Coronary artery (tissue), 2 donors: ENCODE measurements around the gene MAP3K20.

Source experiments
- DNase-seq: peaks from one replicate; pipeline ENCODE4 v3.0.0-alpha.2; 2017; ENCODE audit warnings: low spot score
- H3K27ac ChIP-seq, 2 donors: fragments of 200-600 bp; sonication (generic); one replicate each; pipeline ENCODE4 v1.5.1; 2016 to 2019
- H3K4me3 ChIP-seq: fragments of 200-600 bp; sonication (generic); 2 replicates; pipeline ENCODE4 v1.5.1; 2016; ENCODE audit warnings: mild to moderate bottlenecking, moderate library complexity
- TF ChIP-seq, protein P1 (sequence below): fragments of 200-600 bp; sonication (generic); IDR thresholded peaks from one replicate; pipeline ENCODE4 v1.5.1; 2019; ENCODE audit warnings: antibody characterized with exemption

Gene MAP3K20

DNA sequence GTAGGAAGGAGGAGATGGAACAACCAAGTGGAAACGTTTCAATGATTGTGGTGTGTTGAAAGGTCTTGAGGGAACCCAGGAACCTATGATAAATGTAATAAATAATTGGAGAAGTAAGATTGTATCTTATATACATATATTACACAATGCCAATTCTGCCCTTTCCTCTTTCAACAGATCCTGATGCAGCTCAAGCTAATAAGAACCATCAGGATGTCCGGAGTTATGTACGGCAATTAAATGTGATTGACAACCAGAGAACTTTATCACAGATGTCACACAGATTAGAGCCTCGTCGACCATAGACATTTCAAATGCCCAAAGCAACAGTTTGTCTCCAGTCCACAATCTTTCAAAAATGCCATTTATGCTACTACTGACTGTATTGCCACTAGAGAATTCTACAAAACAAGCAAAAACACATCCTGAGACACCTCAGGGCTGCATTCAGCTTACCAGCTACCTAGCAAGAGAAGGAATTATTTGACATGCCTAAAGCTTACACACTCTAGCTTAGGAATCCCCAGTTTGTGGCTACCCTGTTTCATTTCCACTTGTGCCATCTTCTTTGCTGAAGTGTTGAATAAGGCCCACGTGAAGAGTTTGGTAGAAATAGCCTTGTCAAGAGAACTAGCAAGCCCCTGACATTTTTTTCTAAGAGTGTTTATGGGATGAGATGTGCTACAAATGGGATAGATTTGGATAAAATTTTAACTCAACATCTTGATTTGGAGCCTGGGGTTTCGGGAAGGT is 24.0 kb upstream of the MAP3K20 start:
- Histone ChIP-seq H3K4me3 (no peak overlapping the region), H3K27ac (no peak overlapping the region)
- TF ChIP-seq, protein P1, sequence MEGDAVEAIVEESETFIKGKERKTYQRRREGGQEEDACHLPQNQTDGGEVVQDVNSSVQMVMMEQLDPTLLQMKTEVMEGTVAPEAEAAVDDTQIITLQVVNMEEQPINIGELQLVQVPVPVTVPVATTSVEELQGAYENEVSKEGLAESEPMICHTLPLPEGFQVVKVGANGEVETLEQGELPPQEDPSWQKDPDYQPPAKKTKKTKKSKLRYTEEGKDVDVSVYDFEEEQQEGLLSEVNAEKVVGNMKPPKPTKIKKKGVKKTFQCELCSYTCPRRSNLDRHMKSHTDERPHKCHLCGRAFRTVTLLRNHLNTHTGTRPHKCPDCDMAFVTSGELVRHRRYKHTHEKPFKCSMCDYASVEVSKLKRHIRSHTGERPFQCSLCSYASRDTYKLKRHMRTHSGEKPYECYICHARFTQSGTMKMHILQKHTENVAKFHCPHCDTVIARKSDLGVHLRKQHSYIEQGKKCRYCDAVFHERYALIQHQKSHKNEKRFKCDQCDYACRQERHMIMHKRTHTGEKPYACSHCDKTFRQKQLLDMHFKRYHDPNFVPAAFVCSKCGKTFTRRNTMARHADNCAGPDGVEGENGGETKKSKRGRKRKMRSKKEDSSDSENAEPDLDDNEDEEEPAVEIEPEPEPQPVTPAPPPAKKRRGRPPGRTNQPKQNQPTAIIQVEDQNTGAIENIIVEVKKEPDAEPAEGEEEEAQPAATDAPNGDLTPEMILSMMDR: no peak
- no peak for DNase-seq

DNA sequence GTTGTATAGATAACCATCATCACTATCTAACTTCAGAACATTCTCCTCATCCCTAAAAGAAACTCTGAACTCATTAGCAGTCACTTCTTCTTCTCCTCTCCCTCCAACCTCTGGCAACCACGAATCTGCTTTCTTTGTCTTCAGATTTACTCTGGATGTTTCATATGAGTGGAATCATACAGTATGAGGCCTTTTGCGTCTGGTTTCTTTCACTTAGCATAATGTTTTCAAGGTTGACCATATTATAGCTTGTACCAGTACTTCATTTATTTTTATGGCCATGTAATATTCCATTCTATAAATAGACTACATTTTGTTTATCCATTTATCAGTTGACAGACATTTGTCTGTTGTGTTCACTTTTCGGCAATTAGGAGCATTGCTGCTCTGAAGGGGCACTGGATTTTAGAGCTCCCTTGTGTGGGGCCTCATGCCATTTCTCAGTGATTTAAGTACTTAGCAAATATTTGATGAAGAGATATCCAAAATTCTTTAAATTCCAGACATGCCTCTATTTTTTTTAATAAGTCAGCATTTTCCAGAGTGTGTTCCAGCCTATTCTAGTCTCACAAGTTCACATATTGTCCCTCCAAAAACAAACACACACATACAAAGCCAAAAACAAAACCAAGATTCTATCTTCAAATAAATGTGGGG is 22.5 kb upstream of the MAP3K20 start:
- Histone ChIP-seq H3K27ac (no peak overlapping the region), H3K4me3 (no peak overlapping the region)
- TF ChIP-seq, protein P1: no peak
- no peak for DNase-seq

DNA sequence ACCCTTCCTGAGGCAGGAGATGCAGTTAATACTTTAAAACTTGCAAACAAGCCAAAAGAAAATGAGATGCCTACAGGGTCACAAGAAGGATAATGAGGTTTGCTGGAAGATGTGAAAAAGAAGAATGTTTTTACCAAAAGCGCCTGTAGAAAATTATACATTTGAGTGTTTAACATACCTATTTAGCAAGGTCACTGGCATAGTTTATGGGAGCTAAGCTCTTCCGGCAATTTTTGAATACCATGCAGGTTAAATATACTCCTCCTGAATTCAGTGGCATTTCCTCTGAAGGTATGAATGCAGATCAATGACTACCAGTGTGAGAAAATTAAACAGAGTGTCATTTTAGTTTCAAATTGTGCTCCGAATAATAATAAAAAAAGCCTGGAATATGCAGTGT is 21.2 kb upstream of the MAP3K20 start:
- TF ChIP-seq, protein P1: no peak
- Histone ChIP-seq H3K27ac (no peak overlapping the region), H3K4me3 (no peak overlapping the region)
- no peak for DNase-seq

DNA sequence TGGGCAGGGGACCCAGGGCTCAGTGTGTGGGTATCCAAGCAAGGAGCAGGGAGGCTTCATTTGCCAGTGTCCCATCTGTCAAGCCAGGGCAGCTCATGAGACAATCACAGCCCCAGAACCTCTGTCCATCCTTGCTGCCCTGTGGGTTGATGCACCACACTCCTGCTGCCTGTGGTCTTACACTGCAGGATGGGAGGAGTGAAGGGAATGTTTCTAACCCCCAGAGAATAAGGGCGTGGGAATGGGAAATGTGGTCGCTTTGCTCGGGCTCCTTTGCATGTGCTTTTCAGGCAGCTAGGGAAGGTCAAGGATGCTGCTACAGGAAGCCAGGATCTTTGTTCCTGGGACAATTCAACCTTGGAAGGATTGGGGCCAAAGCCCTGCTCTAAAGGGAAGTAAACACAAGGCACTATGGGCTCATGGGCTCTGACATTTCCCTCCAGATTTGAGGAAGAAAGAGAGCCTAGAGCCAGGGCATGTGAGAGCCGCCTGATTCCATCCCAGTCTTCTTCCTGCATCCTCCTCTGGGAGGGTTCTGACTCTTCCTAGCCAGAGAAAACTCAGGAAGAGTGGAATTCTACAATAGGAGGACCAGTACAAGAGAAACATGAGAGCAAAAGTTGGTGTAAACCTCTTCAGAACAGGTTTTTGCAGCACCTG is 18.8 kb upstream of the MAP3K20 start:
- TF ChIP-seq, protein P1: no peak
- Histone ChIP-seq H3K4me3 (no peak overlapping the region), H3K27ac (no peak overlapping the region)
- DNase-seq: no peak

DNA sequence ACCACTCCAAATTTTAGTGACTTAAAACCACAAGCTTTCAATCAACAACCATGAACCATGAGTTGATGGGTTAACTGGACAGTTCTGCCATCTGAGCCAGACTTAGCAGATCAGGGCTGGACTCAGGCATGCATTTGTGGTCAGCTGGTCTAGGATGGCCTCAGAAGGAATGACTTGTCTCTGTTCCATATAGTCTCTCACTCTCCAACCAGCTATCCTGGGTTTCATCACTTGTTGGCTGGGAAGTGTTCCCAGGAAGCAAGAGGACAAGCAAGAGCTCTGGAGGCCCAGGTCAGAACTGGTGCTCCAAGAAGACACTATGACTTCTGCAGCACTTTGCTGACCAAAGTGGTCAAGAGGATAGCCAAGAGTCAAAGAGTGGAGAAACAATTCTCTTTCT is 17.5 kb upstream of the MAP3K20 start:
- TF ChIP-seq, protein P1: no peak
- Histone ChIP-seq H3K4me3 (no peak overlapping the region), H3K27ac (no peak overlapping the region)
- no peak for DNase-seq

DNA sequence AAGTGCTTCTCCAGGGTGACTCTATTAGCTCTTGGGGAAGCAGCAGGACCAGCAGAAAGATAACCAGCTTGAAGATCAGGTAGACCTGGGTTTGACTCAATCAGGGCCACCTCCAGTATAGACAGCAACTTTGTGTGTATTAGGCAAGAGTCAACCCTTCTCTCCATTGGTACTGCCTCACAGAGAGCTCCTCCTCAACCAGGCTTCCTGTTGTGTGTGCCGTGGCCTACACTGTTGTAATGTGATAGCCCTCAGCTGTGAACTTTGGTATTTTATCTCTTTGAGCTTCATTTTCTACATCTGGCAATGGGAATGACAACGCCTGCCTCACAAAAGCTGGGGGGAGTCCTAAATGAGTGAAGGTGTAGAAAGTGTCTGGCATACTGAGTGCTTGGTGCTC is 17.0 kb upstream of the MAP3K20 start:
- H3K4me3 ChIP-seq: no peak overlapping the region
- TF ChIP-seq, protein P1: no peak
- DNase-seq: no peak
- H3K27ac ChIP-seq: no peak overlapping the region
